Muscle of leg (tissue), 11 donors: ENCODE results near the gene GATB. TPM values are rescaled to one million over a fixed set of nuclear protein-coding genes. Genes with fewer than 3 reads are reported as not detected.

Source experiments
- DNase-seq: peaks from one replicate; pipeline ENCODE4 v3.0.0; 2013
- H3K27ac ChIP-seq: one replicate; pipeline ENCODE4 v1.5.1; 2013; ENCODE audit warnings: mild to moderate bottlenecking, low read length, control low read depth
- H3K27me3 ChIP-seq: one replicate; pipeline ENCODE4 v1.6.1; 2013; ENCODE audit warnings: low read length; ENCODE audit not compliant: control insufficient read depth, insufficient read depth
- H3K36me3 ChIP-seq: one replicate; pipeline ENCODE4 v1.6.1; 2013; ENCODE audit warnings: low read length; ENCODE audit not compliant: control insufficient read depth, insufficient read depth
- H3K4me1 ChIP-seq: one replicate; pipeline ENCODE4 v1.6.1; 2013; ENCODE audit warnings: low read length; ENCODE audit not compliant: control insufficient read depth, insufficient read depth
- H3K4me3 ChIP-seq: one replicate; pipeline ENCODE4 v1.5.1; 2013; ENCODE audit warnings: low read length, control low read depth
- H3K9me3 ChIP-seq: replicated peaks from 2 replicates; pipeline ENCODE4 v1.6.1; 2013; ENCODE audit warnings: low read depth, low read length; ENCODE audit not compliant: control insufficient read depth
- WGBS: methylation state at CpG from one replicate; pipeline ENCODE4 v1.1.5; 2013; ENCODE audit warnings: missing lambda C conversion rate; ENCODE audit not compliant: insufficient coverage; 5-methylcytosine and 5-hydroxymethylcytosine counted together
- polyA plus RNA-seq, 8 donors: library from polyadenylated mRNA; unstranded; fragments of 120-200 nt; gene quantifications; one replicate each; pipeline versions ENCODE4 v1.2.1 to v1.2.3, GENCODE V29; 2013; ENCODE audit warnings: inconsistent platforms in 1 of 8, low replicate concordance in 1 of 8; ENCODE audit not compliant: insufficient read length in 8 of 8, insufficient read depth in 1 of 8
- total RNA-seq: library from RNA; stranded (reverse); fragments of 120-200 nt; gene quantifications from one replicate; pipeline ENCODE4 v1.2.4, GENCODE V29; 2013

GATB gene
- total and polyA plus RNA-seq, 9 donors, result 15.4 to 23.9 (median 20.2) TPM

GRCh38 chr4:151804086-151804630, 43.4 kb upstream of the GATB start:
- DNase-seq, result no peak
- Histone ChIP-seq H3K4me3 (no peak overlapping the region), H3K27me3 (no peaks in the 10 kb centered on the region), H3K36me3 (no peaks in the 10 kb centered on the region), H3K4me1 (peaks cover 12% of the 10 kb centered on the region), H3K9me3 (no peaks in the 10 kb centered on the region), H3K27ac (no peak overlapping the region)
- 100% methylated on average over 3 of the region's 4 CpGs for WGBS

DNA sequence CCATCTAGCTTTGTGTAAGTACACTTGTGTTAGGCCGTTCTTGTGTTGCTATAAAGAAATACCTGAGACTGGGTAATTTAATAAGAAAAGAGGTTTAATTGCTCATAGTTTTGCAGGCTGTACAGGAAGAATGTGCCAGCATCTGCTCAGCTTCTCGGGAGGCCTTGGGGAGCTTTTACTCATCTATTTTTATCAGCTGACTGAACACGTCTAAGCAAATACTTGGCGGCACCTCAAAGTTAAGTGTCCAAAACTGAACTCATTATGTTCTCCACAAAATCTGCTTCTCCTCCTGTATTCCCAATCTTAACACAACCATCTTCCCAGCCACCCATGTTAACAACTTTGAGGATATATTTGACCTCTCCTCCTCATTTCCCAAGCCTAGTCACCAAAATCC, 42.4 kb upstream of the GATB start:
- H3K4me1 ChIP-seq, result peaks cover 12% of the 10 kb centered on the region
- 55% methylated on average over 4 of the region's 4 CpGs for WGBS
- H3K4me3 ChIP-seq, result no peak overlapping the region
- DNase-seq, result no peak
- no peaks in the 10 kb centered on the region for H3K36me3 ChIP-seq
- no peak overlapping the region for H3K27ac ChIP-seq
- H3K9me3 ChIP-seq, result no peaks in the 10 kb centered on the region
- H3K27me3 ChIP-seq, result no peaks in the 10 kb centered on the region

GRCh38 chr4:151801547-151802516, 41.0 kb upstream of the GATB start:
- DNase-seq, result no peak
- no peaks in the 10 kb centered on the region for H3K9me3 ChIP-seq
- WGBS, result 60% methylated on average over 2 of the region's 15 CpGs
- H3K27ac ChIP-seq, result no peak overlapping the region
- H3K4me3 ChIP-seq, result no peak overlapping the region
- H3K4me1 ChIP-seq, result peaks cover 2% of the 10 kb centered on the region
- no peaks in the 10 kb centered on the region for H3K36me3 ChIP-seq
- no peaks in the 10 kb centered on the region for H3K27me3 ChIP-seq

- WGBS, result 66% methylated on average over 2 of the region's 3 CpGs
- Histone ChIP-seq H3K27ac (no peak overlapping the region), H3K9me3 (no peaks in the 10 kb centered on the region), H3K4me1 (no peaks in the 10 kb centered on the region), H3K36me3 (no peaks in the 10 kb centered on the region), H3K4me3 (no peak overlapping the region), H3K27me3 (no peaks in the 10 kb centered on the region)
- no peak for DNase-seq
Measured at GRCh38 chr4:151799417-151800012, 38.7 kb upstream of the GATB start.

- no CpG with 5 or more reads among the region's 6 CpGs for WGBS
- H3K4me1 ChIP-seq, result no peaks in the 10 kb centered on the region
- H3K4me3 ChIP-seq, result no peak overlapping the region
- H3K27me3 ChIP-seq, result no peaks in the 10 kb centered on the region
- no peak for DNase-seq
- no peak overlapping the region for H3K27ac ChIP-seq
- H3K36me3 ChIP-seq, result no peaks in the 10 kb centered on the region
- H3K9me3 ChIP-seq, result no peaks in the 10 kb centered on the region
Measured at GRCh38 chr4:151798678-151799416, 38.0 kb upstream of the GATB start.

GRCh38 chr4:151797853-151798252, 37.0 kb upstream of the GATB start:
- Histone ChIP-seq H3K36me3 (no peaks in the 10 kb centered on the region), H3K4me1 (no peaks in the 10 kb centered on the region), H3K27ac (no peak overlapping the region), H3K27me3 (no peaks in the 10 kb centered on the region), H3K9me3 (no peaks in the 10 kb centered on the region), H3K4me3 (no peak overlapping the region)
- no peak for DNase-seq

- no peak overlapping the region for H3K27ac ChIP-seq
- WGBS, result 54% methylated on average over 3 of the region's 3 CpGs
- no peaks in the 10 kb centered on the region for H3K4me1 ChIP-seq
- no peaks in the 10 kb centered on the region for H3K9me3 ChIP-seq
- H3K36me3 ChIP-seq, result no peaks in the 10 kb centered on the region
- no peaks in the 10 kb centered on the region for H3K27me3 ChIP-seq
- no peak overlapping the region for H3K4me3 ChIP-seq
- no peak for DNase-seq
Measured at GRCh38 chr4:151797131-151797530, 36.3 kb upstream of the GATB start.

- no peak for DNase-seq
- no CpG with 5 or more reads among the region's 3 CpGs for WGBS
Measured at GRCh38 chr4:151796106-151796505, 35.3 kb upstream of the GATB start.

DNA sequence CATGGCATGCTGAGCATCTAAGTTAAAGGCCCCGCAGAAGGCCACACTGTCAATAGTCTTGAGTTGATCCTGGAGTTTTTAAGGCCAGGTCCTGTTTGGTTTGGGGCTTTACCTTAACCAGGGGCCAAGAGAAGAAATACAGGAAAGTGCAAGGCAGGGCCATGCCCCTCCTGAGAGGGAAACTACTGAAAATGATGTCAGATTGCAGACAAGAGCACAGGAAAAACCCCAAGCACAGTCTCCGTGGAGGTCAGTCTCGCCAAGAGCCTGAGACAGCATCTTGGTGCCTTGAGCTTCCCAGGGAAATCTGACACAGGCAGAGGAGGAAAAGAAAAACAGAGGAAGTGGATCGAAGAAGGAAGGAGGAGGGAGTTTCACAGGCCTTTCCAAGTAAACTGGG, 32.2 kb upstream of the GATB start:
- Histone ChIP-seq H3K27ac (no peak overlapping the region), H3K9me3 (no peaks in the 10 kb centered on the region), H3K4me3 (no peak overlapping the region), H3K27me3 (no peaks in the 10 kb centered on the region), H3K36me3 (no peaks in the 10 kb centered on the region), H3K4me1 (no peaks in the 10 kb centered on the region)
- 62% methylated on average over 4 of the region's 4 CpGs for WGBS
- DNase-seq, result no peak

More at GRCh38 chr4:151796106-151796505, 35.3 kb upstream of the GATB start:
- no peaks in the 10 kb centered on the region for H3K36me3 ChIP-seq
- no peak overlapping the region for H3K27ac ChIP-seq
- H3K9me3 ChIP-seq, result no peaks in the 10 kb centered on the region
- H3K4me1 ChIP-seq, result no peaks in the 10 kb centered on the region
- no peaks in the 10 kb centered on the region for H3K27me3 ChIP-seq
- no peak overlapping the region for H3K4me3 ChIP-seq

DNA sequence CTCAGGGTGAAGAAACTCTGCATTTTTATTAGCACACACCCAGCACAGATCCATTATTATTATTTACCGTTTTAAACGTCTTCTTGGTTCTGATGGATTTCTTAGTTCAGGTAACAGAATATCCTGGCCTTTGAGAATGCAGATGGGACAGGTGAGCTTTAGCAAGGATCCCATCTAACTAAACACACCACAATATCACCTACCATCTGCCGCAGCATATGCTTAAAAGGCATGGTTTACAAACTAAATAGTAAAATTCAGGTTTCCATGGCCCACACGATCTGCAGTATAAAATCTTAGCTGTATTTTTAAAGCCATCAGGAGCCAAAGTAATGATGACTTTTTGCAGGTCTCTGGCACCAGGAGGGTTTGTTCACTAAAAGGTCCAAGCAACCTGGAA, 31.7 kb upstream of the GATB start:
- Histone ChIP-seq H3K9me3 (no peaks in the 10 kb centered on the region), H3K4me1 (no peaks in the 10 kb centered on the region), H3K4me3 (no peak overlapping the region), H3K27me3 (no peaks in the 10 kb centered on the region), H3K27ac (no peak overlapping the region), H3K36me3 (no peaks in the 10 kb centered on the region)
- 61% methylated on average over 2 of the region's 4 CpGs for WGBS
- DNase-seq, result no peak
